HEK293T (cell line): ENCODE results near the gene FARP1.

ENCODE experiments used
- ARNT ChIP-seq: fragments of 450-650 bp; IDR thresholded peaks from 2 replicates; pipeline ENCODE4 v1.6.1; 2017; ENCODE audit warnings: mild to moderate bottlenecking
- BHLHE40 ChIP-seq: fragments of 450-650 bp; IDR thresholded peaks from 2 replicates; pipeline ENCODE4 v1.6.1; 2016; ENCODE audit warnings: mild to moderate bottlenecking, moderate library complexity, borderline replicate concordance
- FOXA1 ChIP-seq: fragments of 450-650 bp; IDR thresholded peaks from 2 replicates; pipeline ENCODE4 v1.6.1; 2016; ENCODE audit warnings: mild to moderate bottlenecking
- FOXK2 ChIP-seq: fragments of 450-650 bp; IDR thresholded peaks from 2 replicates; pipeline ENCODE4 v1.6.1; 2016; ENCODE audit warnings: mild to moderate bottlenecking
- FOXM1 ChIP-seq: fragments of 450-650 bp; IDR thresholded peaks from 2 replicates; pipeline ENCODE4 v1.6.1; 2017; ENCODE audit warnings: mild to moderate bottlenecking, borderline replicate concordance
- HDGF ChIP-seq: fragments of 450-650 bp; IDR thresholded peaks from 2 replicates; pipeline ENCODE4 v1.6.1; 2017; ENCODE audit warnings: antibody characterized with exemption, borderline replicate concordance
- L3MBTL2 ChIP-seq: fragments of 450-650 bp; conservative IDR thresholded peaks from 2 replicates; pipeline ENCODE4 v1.6.1; 2016; ENCODE audit warnings: mild to moderate bottlenecking
- LEF1 ChIP-seq: fragments of 450-650 bp; IDR thresholded peaks from 2 replicates; pipeline ENCODE4 v1.6.1; 2017; ENCODE audit warnings: mild to moderate bottlenecking, borderline replicate concordance
- PKNOX1 ChIP-seq: fragments of 450-650 bp; IDR thresholded peaks from 2 replicates; pipeline ENCODE4 v1.6.1; 2016
- SP1 ChIP-seq: fragments of 450-650 bp; IDR thresholded peaks from 2 replicates; pipeline ENCODE4 v1.6.1; 2017
- SUZ12 ChIP-seq: fragments of 450-650 bp; IDR thresholded peaks from 2 replicates; pipeline ENCODE4 v1.6.1; 2016; ENCODE audit warnings: mild to moderate bottlenecking
- TARDBP ChIP-seq: fragments of 450-650 bp; IDR thresholded peaks from 2 replicates; pipeline ENCODE4 v1.6.1; 2016

GRCh38 chr13:98419786-98420553 is 277.1 kb downstream of the FARP1 start:
- no peak for TF ChIP-seq SP1
- no peak for TF ChIP-seq SUZ12
- TF ChIP-seq PKNOX1: no peak
- TF ChIP-seq HDGF: no peak
- no peak for TF ChIP-seq FOXK2
- no peak for TF ChIP-seq L3MBTL2
- TF ChIP-seq FOXM1: no peak
- TF ChIP-seq TARDBP: no peak
- TF ChIP-seq FOXA1: no peak
- TF ChIP-seq BHLHE40: no peak
- TF ChIP-seq LEF1: no peak
- TF ChIP-seq ARNT: no peak
